Left hindlimb (tissue), 1 donor: ENCODE measurements around the gene RAD9A.

Source experiments
- DNase-seq: peaks from one replicate; pipeline ENCODE4 v3.0.0-alpha.2; 2018

RAD9A gene

DNA sequence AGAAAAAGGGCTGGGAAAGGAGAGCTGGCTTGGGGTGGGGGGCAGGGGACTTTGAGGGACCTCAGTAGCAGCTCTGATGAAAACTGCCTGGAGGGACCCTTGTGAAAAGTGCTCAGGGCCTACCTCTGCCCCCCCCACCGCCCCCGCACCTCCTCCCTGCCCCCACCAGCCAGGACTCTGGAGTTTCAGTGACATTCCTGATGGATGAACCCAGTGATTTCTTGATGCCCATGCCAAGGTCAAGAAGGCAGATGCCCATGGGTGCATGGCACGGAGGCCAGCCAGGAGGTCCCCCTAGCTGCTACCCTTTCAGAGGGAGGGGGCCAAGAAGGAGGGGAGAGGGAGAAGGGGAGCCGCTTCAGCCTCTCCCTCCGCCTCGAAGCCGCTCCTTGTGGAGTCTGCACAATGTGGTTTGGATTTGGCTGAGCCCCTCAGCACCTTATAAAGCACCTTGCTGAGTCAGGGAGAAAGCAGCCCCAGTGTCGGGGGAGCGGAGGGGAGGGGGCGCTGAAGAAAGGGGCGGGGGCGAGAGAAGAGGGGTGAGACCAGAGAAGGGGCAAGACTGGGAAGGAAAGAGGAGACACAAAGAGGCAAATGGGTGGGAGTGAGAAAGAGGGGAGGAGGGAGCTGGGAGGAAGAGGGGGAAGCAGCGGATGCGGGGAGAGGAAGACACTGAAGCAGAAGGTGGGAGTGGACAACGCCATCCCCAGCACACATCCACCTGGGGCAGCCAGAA, 16.3 kb upstream of the RAD9A start:
- no peak for DNase-seq

DNA sequence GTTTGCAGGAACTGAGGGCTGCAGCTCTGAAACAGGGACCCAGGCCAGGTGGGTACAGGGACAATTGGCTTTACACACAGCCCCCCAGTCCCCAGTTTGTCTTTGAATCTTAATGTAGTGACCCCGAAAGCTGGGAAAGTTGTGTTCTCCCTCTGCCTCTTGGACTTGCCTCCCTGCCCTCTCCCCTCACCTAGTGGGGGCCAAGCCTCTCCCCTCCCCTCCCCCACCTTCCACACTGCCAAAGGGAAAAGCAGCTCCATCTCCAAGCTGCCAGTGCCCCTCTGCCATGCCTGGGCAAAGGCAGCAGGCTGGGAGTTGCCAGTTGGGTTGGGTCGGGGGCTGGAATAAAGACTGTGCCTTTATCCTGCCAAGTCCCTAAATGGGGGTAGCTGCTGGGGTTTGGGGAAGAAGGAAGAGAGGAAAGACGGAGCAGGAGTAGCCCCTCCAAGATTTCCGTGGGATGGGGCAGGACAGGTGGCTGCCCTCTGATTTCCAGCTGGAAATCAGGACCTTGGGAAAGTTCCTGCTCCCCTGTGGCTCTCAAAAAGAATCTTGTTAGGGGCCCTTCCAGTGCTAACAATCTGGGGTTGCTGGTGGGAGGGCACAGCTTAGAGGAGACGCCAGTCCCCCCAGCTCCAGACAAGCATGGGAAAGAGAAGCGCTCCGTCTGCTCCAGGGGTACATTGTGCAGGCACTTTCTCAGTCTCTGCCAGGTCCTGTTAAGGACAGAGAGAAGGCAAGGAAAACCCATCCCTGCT, 15.5 kb upstream of the RAD9A start:
- no peak for DNase-seq

- no peak for DNase-seq
These were observed 14.6 kb upstream of the RAD9A start for GRCh38 chr11:67376873-67377808.

- no peak for DNase-seq
These were observed 13.2 kb upstream of the RAD9A start for GRCh38 chr11:67378544-67378943.

DNA sequence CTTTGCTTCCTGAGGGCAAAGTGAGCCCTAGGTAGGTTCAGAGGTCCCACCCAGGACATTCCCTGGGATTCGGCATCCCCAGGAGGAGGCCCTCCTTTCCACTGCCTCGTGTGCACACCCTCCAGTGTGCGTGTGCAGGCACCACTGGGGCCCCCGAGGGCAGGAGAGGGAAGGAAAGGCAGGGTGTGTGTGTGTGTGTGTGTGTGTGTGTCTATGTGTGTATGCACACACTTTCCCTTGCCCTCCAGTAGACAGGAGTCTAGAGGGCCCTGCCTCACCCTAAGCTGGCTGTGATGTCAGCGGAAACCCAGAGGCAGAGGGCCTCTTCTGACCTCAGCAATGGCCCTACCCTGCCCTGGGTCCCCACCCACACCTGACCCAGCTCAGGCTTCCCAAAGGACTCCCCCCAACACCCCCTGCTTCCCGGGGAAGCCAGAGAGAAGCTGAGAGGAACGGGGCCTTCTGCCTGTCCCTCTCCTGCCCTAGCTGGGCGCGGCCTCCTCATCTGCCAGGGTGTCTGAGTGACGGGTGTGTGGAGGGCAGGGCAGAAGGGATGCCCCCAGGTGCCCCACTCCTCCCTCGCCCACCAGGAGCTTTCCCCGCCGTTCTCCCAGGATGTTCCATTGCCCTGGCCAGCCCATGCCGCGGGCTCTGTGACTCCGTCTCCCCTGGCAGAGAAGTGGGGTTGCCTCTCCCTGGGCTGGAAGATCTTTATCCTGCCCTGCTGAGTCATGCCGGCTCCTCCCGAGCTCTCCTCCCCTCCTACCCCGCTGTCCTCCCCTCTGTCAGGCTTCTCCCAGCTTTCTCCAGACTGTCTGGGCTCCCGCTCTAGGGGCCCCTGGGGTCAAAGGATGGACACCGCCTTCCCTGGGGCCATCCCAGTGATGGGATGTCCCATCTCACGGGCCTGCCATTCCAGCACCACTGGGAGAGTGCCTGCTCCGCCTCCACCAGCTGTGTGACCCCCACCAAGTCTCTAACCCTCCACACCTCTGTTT, 12.4 kb upstream of the RAD9A start:
- no peak for DNase-seq

GRCh38 chr11:67381244-67381972, 10.4 kb upstream of the RAD9A start:
- no peak for DNase-seq

- DNase-seq = peak; percentile 82
These were observed 9.3 kb upstream of the RAD9A start for GRCh38 chr11:67382276-67383136.

GRCh38 chr11:67384851-67385366, 6.9 kb upstream of the RAD9A start:
- no peak for DNase-seq

DNA sequence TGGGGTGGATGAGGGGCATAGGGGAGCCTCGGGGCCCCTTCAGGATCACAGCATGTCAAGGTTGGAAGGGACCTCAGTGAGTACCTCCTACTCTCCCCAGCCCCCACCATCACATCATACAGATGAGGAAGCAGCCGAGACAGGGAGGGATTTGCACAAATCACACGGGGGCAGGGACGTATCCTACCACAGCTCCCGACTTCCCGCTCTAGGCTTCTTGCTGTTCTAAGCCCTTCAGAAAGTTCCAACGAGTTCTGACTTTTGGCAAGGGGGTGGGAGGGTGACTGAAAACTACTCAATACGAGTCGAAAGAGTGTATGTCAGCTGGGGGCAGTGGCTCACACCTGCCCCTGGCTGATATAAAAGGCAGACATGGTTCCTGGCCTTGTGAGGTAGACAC, 4.7 kb upstream of the RAD9A start:
- no peak for DNase-seq

DNA sequence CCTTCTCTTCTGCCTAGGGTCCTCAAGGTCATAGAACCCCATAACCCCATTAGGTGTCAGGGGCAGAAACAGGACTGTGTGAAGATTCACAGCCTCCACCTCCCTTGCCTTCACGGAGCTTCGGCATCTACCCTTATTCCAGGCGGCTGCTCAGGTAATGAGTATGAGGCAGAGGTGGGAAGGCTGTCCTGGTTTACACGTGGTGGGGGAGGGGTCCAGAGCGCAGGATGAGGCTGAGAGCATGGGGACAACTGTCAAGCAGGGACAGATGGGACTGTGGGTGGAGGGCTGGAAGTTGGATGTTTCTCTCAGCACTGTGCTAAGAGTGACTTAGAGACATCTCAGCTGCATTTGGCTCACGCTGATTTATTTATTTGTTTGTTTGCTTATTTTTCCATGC, 4.3 kb upstream of the RAD9A start:
- DNase-seq = no peak

GRCh38 chr11:67389477-67389876, 2.3 kb upstream of the RAD9A start:
- DNase-seq = no peak

GRCh38 chr11:67390947-67391303, 861 bp upstream of the RAD9A start:
- no peak for DNase-seq

- no peak for DNase-seq
These were observed 463 bp downstream of the RAD9A start for GRCh38 chr11:67392183-67392715.

DNA sequence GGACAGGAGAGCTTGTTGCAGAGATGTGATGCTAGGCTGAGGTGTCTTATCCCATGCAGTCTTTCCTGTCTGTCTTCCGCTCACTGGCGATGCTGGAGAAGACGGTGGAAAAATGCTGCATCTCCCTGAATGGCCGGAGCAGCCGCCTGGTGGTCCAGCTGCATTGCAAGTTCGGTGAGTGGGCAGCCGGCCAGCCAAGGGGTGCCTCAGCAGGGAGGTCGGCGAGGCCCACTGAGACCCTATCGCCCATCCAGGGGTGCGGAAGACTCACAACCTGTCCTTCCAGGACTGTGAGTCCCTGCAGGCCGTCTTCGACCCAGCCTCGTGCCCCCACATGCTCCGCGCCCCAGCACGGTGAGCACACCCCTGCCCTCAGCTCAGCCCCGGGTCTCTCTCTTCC, 1.7 kb downstream of the RAD9A start:
- no peak for DNase-seq

- no peak for DNase-seq
These were observed 2.2 kb downstream of the RAD9A start for GRCh38 chr11:67393990-67394389.

GRCh38 chr11:67395555-67396258, 3.9 kb downstream of the RAD9A start:
- DNase-seq = no peak

DNA sequence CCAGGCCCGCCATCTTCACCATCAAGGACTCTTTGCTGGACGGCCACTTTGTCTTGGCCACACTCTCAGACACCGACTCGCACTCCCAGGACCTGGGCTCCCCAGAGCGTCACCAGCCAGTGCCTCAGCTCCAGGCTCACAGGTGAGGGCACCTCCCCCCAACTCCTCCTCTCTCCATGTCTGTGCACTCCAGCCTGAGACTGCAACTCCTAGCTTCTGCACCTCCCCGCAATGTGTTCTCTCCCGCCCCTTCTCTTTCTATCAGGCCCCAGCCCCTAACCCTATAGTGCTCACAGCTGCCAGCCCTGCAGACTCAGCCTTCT, 4.4 kb downstream of the RAD9A start:
- no peak for DNase-seq

DNA sequence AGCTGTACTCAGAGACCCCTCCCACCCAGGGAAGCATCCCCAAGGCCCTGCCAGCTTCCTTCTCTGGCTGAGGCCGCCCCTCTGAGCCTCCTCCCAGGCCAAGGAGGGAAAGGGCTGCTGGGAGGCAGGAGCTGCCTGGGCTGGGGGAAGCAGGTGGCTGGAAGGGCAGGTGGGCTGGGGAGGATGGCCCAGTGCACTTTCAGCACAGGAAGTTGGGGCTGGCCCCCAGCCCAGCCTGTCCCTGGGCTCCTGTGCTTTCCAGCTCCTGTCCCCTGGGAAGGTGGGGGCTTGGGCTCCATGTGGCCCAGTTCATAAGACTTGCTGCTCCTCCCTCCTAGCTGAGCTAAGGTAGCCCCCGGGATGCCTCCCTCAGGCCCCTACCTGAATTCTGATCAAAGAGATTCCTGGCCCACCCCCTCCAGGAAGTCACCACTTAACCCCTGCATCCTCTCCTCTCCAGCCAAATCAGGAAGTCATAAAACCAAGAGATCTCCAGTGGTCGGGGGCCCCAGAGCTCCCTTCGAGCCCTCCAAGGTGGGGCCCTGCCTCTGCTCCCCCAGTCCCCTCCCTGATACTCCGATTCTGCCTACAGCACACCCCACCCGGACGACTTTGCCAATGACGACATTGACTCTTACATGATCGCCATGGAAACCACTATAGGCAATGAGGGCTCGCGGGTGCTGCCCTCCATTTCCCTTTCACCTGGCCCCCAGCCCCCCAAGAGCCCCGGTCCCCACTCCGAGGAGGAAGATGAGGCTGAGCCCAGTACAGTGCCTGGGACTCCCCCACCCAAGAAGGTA, 5.0 kb downstream of the RAD9A start:
- DNase-seq = no peak

- no peak for DNase-seq
These were observed 5.8 kb downstream of the RAD9A start for GRCh38 chr11:67397536-67397935.
